Nasal cavity respiratory epithelium epithelial cell of viscerocranial mucosa (primary cell): Measurements from ENCODE around the gene GPATCH3. TPM values are rescaled to one million over a fixed set of nuclear protein-coding genes. Genes with fewer than 3 reads are reported as not detected.

Source experiments
- total RNA-seq: library from RNA; depleted of rRNA; stranded (reverse); fragments of >200 nt; gene quantifications from 2 replicates; pipeline ENCODE4 v1.2.3, GENCODE V29; 2014

GPATCH3 gene, protein sequence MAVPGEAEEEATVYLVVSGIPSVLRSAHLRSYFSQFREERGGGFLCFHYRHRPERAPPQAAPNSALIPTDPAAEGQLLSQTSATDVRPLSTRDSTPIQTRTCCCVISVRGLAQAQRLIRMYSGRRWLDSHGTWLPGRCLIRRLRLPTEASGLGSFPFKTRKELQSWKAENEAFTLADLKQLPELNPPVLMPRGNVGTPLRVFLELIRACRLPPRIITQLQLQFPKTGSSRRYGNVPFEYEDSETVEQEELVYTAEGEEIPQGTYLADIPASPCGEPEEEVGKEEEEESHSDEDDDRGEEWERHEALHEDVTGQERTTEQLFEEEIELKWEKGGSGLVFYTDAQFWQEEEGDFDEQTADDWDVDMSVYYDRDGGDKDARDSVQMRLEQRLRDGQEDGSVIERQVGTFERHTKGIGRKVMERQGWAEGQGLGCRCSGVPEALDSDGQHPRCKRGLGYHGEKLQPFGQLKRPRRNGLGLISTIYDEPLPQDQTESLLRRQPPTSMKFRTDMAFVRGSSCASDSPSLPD
- total RNA-seq = 8.9 and 10.6 TPM in 2 replicates

DNA sequence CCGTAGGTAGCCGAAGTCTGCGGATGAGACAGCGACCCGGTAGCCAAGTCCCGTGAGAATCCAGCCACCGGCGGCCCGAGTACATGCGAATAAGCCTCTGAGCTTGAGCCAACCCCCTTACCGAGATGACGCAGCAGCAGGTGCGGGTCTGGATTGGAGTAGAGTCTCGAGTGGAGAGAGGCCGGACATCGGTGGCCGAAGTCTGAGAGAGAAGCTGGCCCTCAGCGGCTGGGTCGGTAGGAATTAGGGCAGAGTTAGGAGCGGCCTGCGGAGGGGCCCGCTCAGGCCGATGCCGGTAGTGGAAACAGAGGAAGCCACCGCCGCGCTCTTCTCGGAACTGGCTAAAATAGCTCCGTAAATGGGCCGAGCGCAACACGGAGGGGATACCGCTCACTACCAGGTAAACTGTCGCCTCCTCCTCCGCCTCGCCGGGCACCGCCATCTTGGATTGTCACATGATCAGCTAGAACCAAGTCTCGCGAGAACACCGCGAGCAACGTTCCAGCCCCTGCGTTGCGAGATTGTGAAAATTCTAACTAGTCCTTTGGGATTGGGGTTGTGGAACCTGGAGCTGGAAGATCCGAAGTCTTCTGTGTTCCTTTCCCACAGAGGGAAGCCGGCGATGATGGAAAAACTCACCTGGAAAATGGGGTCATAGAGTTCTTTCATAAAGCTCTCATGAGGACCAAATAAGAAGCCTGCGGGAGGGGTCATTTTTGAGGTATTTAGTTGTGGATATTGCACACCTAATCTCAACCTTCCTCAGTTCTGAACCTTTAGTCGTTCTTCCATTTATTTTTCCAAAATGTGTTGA, at the start of gene GPATCH3:
GPATCH3 (minus strand) TSS at position 467 of the 814 bp plus-strand sequence; CDS start at position 442, 25 bp downstream.

DNA sequence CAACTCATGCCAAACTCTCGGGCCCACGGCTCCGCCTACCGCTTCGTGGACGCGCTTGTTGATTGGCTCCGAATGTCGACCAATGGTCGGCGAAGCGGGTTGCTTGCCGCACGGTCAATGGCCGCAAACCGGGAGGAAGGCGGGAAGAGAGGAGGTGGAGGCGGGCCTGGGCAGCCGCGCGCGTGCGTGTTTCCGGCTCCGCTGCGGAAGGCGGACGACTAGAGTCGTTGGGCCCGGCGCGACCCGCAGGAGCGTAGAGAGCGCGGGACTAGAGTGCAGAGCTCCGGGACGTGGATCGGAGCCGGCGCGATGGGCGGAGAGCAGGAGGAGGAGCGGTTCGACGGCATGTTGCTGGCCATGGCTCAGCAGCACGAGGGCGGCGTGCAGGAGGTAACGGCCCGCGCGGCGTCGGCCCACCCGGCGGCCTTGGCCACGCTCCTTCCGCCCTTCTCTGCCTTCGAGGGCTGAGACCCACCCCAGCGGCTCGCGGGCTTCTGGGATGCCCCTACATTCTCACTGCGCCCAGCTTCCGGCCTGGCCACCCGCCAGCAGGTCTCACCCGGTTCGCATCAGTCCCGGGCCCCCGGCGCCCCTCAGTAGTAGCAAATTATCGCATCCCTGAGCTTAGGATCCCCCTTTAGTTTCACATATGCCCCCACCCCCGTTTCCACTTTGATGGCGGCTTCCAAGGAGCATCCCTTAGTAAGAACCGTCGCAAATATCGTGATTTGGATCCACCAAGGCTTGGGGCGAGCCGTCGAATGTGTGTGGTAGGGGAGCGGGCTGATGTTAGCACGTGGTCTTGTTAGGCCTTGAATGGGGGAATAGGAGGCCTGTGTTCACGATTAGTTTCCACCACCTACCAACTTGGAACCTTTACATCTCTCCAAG, 21.5 kb upstream of the GPATCH3 start, which contains the start of gene NUDC:
NUDC (plus strand) TSS at position 204 of the 891 bp plus-strand sequence; CDS start at position 310, 106 bp downstream.

DNA sequence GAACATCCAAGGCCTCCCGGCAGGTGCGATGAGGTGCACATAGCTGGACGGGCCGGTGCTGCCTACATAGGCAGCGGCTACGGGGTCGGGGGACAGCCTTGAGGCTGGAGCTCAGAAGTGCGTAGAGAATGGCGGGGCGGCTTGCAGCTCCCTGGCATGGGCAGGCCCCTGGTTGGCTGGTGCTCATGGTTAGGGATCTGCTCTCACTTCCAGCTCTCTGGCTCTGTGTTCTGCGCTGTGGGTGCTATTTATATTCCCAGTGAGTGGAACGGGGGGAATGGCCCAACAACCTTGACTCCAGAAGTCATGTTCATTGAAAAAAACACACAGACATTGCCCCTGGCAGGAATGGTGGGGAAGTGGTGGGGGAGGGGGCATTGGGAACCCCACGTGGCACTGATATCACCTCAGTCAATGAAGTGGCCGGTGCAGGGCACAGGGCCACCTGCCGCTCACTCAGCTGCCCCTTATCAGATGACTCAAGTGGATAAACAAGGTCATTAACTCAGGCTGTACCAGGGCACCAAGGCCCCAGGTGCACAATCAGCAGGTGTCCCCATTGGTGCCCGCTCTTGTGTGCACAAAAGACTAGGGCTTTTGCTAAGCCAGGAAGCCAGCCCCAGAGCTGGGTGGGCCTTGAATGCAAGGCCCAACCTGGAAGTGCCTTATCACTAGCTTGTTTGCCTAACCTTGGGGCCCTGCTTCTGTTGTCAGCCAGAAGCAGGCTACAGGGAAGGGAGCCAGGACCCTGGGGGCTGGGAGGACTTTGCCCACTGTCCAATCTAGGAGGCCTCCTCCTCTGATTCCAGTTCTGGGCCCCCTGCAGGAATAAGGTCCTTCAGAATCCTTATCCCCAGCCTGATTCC, 13.7 kb upstream of the GPATCH3 start, which contains the start of gene NR0B2:
NR0B2 (minus strand) TSS at position 222 of the 866 bp plus-strand sequence; CDS start at position 187, 35 bp downstream.

DNA sequence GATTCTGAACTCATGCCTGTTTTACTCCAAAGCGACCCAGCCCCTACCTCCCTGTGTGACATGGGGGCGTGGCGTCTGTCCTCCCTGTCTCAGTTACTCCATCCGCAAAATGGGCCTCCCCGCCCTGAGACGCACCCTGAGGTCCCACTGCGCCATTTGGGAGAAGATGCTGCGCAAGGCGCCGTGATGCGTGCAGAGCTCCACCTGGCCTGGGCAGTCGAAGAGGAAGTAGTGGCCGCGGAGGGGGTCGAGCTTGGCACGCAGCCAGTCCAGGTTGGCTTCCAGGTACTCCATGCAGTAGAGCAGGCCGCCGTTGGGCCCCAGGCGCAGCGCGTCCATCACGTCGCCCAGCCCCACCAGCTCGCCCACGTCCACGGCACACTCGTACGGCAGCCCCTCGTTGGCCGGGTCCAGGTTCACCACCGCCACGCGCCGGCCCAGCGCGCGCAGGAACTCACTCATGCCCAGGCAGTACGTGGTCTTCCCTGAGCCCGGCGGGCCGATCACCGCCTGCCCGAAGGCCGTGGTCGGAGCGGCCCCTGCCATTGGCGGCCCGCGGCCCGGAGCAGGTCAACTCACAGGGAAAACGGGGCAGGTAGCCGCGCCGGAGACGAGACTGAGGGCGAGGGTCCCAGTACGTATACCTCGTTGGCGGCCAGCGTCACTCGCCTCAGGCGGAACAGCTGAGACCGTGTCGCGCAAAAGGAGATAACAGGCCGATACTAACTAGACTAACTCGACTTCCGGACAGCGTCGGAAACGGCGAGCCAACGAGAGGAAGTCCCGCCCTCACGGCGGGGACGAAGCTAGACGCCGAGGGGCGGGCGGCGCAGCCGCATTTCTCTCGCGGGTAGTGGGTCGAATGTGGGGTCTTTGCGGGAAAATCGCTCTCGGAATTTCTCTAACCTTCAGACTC, 10.5 kb downstream of the GPATCH3 start, which contains the start of gene GPN2:
GPN2 (minus strand) TSS at position 733 of the 916 bp plus-strand sequence; CDS start at position 546, 187 bp downstream.

DNA sequence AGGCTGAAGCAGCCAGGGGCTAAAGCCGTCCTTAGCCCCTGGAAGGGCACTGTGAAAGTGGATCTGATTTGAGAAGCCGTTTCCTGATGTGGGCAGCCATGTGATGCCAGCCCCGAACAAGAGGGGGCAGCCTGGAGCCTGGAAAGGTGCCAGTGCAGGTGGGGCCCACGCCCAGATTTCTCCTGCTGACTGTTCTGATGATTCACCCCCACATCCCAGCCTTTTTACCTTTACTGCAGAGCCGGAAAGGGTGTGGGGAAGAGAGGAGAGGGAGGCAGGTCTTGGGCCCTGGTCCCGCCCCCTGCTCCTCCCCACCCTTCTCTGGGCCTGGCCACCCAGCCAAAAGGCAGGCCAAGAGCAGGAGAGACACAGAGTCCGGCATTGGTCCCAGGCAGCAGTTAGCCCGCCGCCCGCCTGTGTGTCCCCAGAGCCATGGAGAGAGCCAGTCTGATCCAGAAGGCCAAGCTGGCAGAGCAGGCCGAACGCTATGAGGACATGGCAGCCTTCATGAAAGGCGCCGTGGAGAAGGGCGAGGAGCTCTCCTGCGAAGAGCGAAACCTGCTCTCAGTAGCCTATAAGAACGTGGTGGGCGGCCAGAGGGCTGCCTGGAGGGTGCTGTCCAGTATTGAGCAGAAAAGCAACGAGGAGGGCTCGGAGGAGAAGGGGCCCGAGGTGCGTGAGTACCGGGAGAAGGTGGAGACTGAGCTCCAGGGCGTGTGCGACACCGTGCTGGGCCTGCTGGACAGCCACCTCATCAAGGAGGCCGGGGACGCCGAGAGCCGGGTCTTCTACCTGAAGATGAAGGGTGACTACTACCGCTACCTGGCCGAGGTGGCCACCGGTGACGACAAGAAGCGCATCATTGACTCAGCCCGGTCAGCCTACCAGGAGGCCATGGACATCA, 37.2 kb downstream of the GPATCH3 start, which contains the start of gene SFN:
SFN (plus strand) TSS at position 369 of the 904 bp plus-strand sequence; CDS start at position 433, 64 bp downstream.

Other genes starting within 250 kb of the GPATCH3 start
- 9.6 and 49.5 TPM in 2 replicates for gene ARID1A, start 204.5 kb downstream of the GPATCH3 start, total RNA-seq
- gene PIGV, start 112.5 kb downstream of the GPATCH3 start, total RNA-seq = 18.5 and 21.9 TPM in 2 replicates
- 7.5 and 18.6 TPM in 2 replicates for gene ZDHHC18, start 73.8 kb downstream of the GPATCH3 start, total RNA-seq
- gene SFN, start 37.3 kb downstream of the GPATCH3 start, total RNA-seq = 710 and 1,116 TPM in 2 replicates
- gene GPN2, start 10.2 kb downstream of the GPATCH3 start, total RNA-seq = 7.9 and 11.6 TPM in 2 replicates
- gene NR0B2, start 13.5 kb upstream of the GPATCH3 start, total RNA-seq = not detected in 2 replicates
- gene NUDC, start 21.3 kb upstream of the GPATCH3 start, total RNA-seq = 29.4 and 40.6 TPM in 2 replicates
- 16.1 and 20.2 TPM in 2 replicates for gene KDF1, start 60.0 kb upstream of the GPATCH3 start, total RNA-seq
- 10.7 and 18.8 TPM in 2 replicates for gene TRNP1, start 93.2 kb upstream of the GPATCH3 start, total RNA-seq
- gene TENT5B, start 112.4 kb upstream of the GPATCH3 start, total RNA-seq = 43.7 and 68.1 TPM in 2 replicates